Immature natural killer cell (primary cell): ENCODE results near the gene ZDHHC17. TPM values are rescaled to one million over a fixed set of nuclear protein-coding genes. Genes with fewer than 3 reads are reported as not detected.

Source experiments
- DNase-seq, 3 donors: peaks; one replicate each; pipeline ENCODE4 v3.0.0; 2022; ENCODE audit warnings: mixed read lengths in 1 of 3
- H3K27ac Mint-ChIP-seq, 6 donors: one replicate each; pipeline ENCODE4 v1.8.0; 2020; ENCODE audit warnings: mixed read lengths in 6 of 6, mild to moderate bottlenecking in 5 of 6, inconsistent platforms in 4 of 6, moderate library complexity in 3 of 6
- H3K27me3 Mint-ChIP-seq, 3 donors: one replicate each; pipeline ENCODE4 v1.8.0; 2020 to 2021; ENCODE audit warnings: low read depth in 3 of 3, mild to moderate bottlenecking in 3 of 3, mixed read lengths in 3 of 3, moderate library complexity in 3 of 3, inconsistent platforms in 1 of 3
- H3K36me3 Mint-ChIP-seq, 3 donors: one replicate each; pipeline ENCODE4 v1.8.0; 2020; ENCODE audit warnings: mixed read lengths in 3 of 3, inconsistent platforms in 2 of 3, mild to moderate bottlenecking in 2 of 3
- H3K4me1 Mint-ChIP-seq, 2 donors: one replicate each; pipeline ENCODE4 v1.8.0; 2020; ENCODE audit warnings: inconsistent platforms in 2 of 2, mild to moderate bottlenecking in 2 of 2, mixed read lengths in 2 of 2, moderate library complexity in 1 of 2
- H3K4me3 Mint-ChIP-seq, 5 donors: one replicate each; pipeline ENCODE4 v1.8.0; 2020; ENCODE audit warnings: mild to moderate bottlenecking in 5 of 5, mixed read lengths in 5 of 5, inconsistent platforms in 3 of 5, moderate library complexity in 3 of 5
- H3K9me3 Mint-ChIP-seq, 6 donors: one replicate each; pipeline ENCODE4 v1.8.0; 2020; ENCODE audit warnings: mild to moderate bottlenecking in 6 of 6, mixed read lengths in 6 of 6, inconsistent platforms in 4 of 6, moderate library complexity in 3 of 6
- polyA plus RNA-seq, 3 donors: library from polyadenylated mRNA; unstranded; fragments of 300-500 nt; fragmentation: Illumina TruSeq; gene quantifications; one replicate each; pipeline ENCODE4 v1.2.3, GENCODE V29; 2021

ZDHHC17 gene
- polyA plus RNA-seq, 3 donors from 2014 or later = 9.2 to 15.8 (median 11.0) TPM

- DNase-seq = no peak
- Mint-ChIP-seq H3K27me3 (peaks cover 0 to 3% (median 0%) of the 10 kb centered on the region in 3 donors), H3K27ac (no peak overlapping the region), H3K9me3 (no peaks in the 10 kb centered on the region), H3K36me3 (no peaks in the 10 kb centered on the region), H3K4me3 (no peak overlapping the region), H3K4me1 (peaks cover 61 to 90% of the 10 kb centered on the region in 2 donors)
Observed at GRCh38 chr12:76781321-76781720, 17.4 kb downstream of the ZDHHC17 start.

DNA sequence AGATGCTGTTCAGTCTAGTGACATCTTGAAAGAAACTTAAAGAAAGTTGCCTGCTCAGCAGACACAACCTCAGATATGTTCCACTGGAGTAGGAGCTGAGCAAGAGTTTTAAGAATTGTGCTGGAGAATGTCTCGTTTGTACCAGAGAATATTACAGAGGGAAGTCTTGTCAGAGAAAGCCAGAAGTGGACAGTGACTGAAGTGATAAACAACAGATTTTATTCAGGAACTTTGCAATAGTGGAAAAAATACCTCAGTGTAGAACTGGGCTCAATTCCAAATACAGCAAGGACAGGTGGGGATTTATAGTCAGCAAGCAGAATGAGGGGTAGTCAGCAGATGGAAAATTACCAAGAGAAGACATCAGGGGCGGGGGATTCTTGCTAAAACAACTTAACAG lies 18.6 kb downstream of the ZDHHC17 start:
- DNase-seq = no peak
- Mint-ChIP-seq H3K36me3 (no peaks in the 10 kb centered on the region), H3K9me3 (no peaks in the 10 kb centered on the region), H3K4me1 (peaks cover 58 to 90% of the 10 kb centered on the region in 2 donors), H3K27me3 (peaks cover 0 to 2% (median 0%) of the 10 kb centered on the region in 3 donors), H3K4me3 (no peak overlapping the region), H3K27ac (no peak overlapping the region)

DNA sequence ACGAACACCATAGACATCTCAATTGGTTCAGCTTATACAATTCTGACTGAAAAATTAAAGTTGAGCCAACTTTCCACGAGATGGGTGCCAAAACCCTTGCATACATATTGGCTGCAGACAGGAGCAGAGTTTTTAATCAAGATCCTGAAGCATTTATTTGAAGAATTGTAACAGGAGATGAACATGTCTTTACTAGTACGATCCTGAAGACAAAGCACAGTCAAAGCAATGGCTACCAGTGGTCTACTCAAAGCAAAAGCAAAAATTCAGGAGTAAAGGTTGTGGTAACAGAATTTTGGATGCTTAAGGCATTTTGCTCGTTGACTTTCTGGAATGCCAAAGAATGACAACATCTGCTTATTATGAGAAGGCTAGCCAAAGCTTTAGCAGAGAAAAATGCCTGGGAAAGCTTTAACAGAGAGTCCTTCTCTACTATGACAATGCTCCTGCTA lies 20.7 kb downstream of the ZDHHC17 start:
- H3K27me3 Mint-ChIP-seq = no peaks in the 10 kb centered on the region
- H3K9me3 Mint-ChIP-seq = no peaks in the 10 kb centered on the region
- H3K36me3 Mint-ChIP-seq = no peaks in the 10 kb centered on the region
- DNase-seq = no peak
- H3K27ac Mint-ChIP-seq = no peak overlapping the region
- H3K4me3 Mint-ChIP-seq = no peak overlapping the region
- H3K4me1 Mint-ChIP-seq = peaks cover 43 to 75% of the 10 kb centered on the region in 2 donors

GRCh38 chr12:76785407-76785806 lies 21.5 kb downstream of the ZDHHC17 start:
- Mint-ChIP-seq H3K36me3 (no peaks in the 10 kb centered on the region), H3K4me3 (no peak overlapping the region), H3K9me3 (no peaks in the 10 kb centered on the region), H3K4me1 (peaks cover 38 to 73% of the 10 kb centered on the region in 2 donors), H3K27ac (no peak overlapping the region), H3K27me3 (no peaks in the 10 kb centered on the region)
- DNase-seq = no peak

- DNase-seq = no peak
- Mint-ChIP-seq H3K27ac (no peak overlapping the region), H3K36me3 (no peaks in the 10 kb centered on the region), H3K4me1 (peaks cover 32 to 68% of the 10 kb centered on the region in 2 donors), H3K9me3 (no peaks in the 10 kb centered on the region), H3K4me3 (no peak overlapping the region), H3K27me3 (no peaks in the 10 kb centered on the region)
Observed at GRCh38 chr12:76786986-76787385, 23.1 kb downstream of the ZDHHC17 start.

- Mint-ChIP-seq H3K27ac (no peak overlapping the region), H3K4me1 (peaks cover 25 to 61% of the 10 kb centered on the region in 2 donors), H3K27me3 (peaks cover 0 to 1% (median 0%) of the 10 kb centered on the region in 3 donors), H3K9me3 (no peaks in the 10 kb centered on the region), H3K36me3 (no peaks in the 10 kb centered on the region), H3K4me3 (no peak overlapping the region)
- no peak for DNase-seq
Observed at GRCh38 chr12:76787689-76788088, 23.8 kb downstream of the ZDHHC17 start.

DNA sequence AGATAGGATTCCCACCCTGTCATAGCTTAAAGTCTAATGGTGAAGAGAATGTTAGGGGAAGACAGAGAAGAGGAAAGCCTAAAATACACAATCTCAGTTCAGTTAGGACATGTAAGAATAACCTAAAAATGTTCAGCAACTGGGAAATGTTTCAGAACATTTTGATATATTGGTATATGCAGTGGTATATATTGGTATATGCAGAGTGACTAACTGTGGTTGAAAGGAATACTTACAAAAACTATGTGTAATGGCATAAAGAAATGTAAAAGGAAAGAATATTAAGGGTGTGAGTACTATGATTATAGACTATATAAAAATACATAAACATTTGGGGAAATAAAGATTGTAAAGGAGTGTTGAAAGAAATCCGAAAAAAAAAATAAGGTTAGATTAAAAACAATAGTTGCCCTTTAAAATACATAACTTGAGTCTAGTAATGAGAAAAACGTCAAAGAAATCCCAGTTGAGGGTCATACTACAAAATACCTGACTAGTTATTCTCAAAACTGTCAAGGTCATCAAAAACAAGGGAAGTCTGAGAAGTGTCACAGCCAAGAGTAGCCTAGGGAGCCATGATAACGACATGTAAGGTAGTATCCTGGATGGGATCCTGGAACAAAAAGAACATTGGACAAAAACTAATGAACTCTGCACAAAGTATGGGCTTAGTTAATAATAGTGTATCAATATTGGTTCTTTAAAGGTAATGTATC lies 25.6 kb downstream of the ZDHHC17 start:
- DNase-seq = no peak
- H3K27ac Mint-ChIP-seq = no peak overlapping the region

GRCh38 chr12:76790564-76791552 lies 26.9 kb downstream of the ZDHHC17 start:
- Mint-ChIP-seq H3K4me1 (peaks cover 12 to 46% of the 10 kb centered on the region in 2 donors), H3K27ac (no peak overlapping the region), H3K4me3 (no peak overlapping the region), H3K36me3 (no peaks in the 10 kb centered on the region), H3K27me3 (peaks cover 0 to 1% (median 0%) of the 10 kb centered on the region in 3 donors), H3K9me3 (no peaks in the 10 kb centered on the region)
- DNase-seq = peak; percentile 28 to 42 (median 37)

More for the DNA sequence above, 25.6 kb downstream of the ZDHHC17 start:
- peaks cover 0 to 1% (median 0%) of the 10 kb centered on the region in 3 donors for H3K27me3 Mint-ChIP-seq
- H3K36me3 Mint-ChIP-seq = no peaks in the 10 kb centered on the region
- H3K4me3 Mint-ChIP-seq = no peak overlapping the region
- no peaks in the 10 kb centered on the region for H3K9me3 Mint-ChIP-seq
- H3K4me1 Mint-ChIP-seq = peaks cover 13 to 43% of the 10 kb centered on the region in 2 donors

- Mint-ChIP-seq H3K4me3 (no peak overlapping the region), H3K4me1 (peaks cover 9 to 37% of the 10 kb centered on the region in 2 donors), H3K27me3 (peaks cover 0 to 1% (median 0%) of the 10 kb centered on the region in 3 donors), H3K27ac (no peak overlapping the region), H3K9me3 (no peaks in the 10 kb centered on the region), H3K36me3 (peaks cover 0 to under 1% (median 0%) of the 10 kb centered on the region in 3 donors)
- DNase-seq = no peak
Observed at GRCh38 chr12:76792828-76793227, 28.9 kb downstream of the ZDHHC17 start.

GRCh38 chr12:76798864-76799263 lies 34.9 kb downstream of the ZDHHC17 start:
- Mint-ChIP-seq H3K27ac (no peak overlapping the region), H3K4me3 (no peak overlapping the region), H3K9me3 (peaks cover 0 to 11% (median 5%) of the 10 kb centered on the region in 6 donors), H3K4me1 (peaks cover 14 to 40% of the 10 kb centered on the region in 2 donors), H3K27me3 (peaks cover 0 to 3% (median 2%) of the 10 kb centered on the region in 3 donors), H3K36me3 (peaks cover 22 to 30% (median 24%) of the 10 kb centered on the region in 3 donors)
- DNase-seq = no peak

DNA sequence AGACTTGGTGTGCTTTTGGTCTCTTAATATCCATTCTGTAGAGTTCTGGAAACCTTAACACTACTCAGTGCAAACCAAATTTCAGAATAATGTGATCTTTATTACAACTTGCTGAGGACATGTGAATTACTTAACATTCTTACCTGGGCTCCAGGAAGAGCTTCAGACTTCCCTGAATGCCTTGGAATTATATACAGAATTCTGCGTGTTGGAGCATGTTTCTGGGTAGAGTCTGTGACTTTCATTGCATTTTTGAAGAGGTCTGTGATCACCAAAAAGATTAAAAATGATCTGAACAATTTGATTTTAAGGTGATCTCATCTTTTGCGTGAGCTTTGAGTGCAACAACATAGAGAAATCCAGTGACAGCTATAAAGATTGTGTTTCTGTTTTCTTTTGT lies 35.4 kb downstream of the ZDHHC17 start:
- Mint-ChIP-seq H3K27me3 (peaks cover 0 to 3% (median 2%) of the 10 kb centered on the region in 3 donors), H3K36me3 (peaks cover 22 to 34% (median 24%) of the 10 kb centered on the region in 3 donors), H3K4me3 (no peak overlapping the region), H3K27ac (no peak overlapping the region), H3K9me3 (peaks cover 0 to 11% (median 5%) of the 10 kb centered on the region in 6 donors), H3K4me1 (peaks cover 19 to 45% of the 10 kb centered on the region in 2 donors)
- no peak for DNase-seq

DNA sequence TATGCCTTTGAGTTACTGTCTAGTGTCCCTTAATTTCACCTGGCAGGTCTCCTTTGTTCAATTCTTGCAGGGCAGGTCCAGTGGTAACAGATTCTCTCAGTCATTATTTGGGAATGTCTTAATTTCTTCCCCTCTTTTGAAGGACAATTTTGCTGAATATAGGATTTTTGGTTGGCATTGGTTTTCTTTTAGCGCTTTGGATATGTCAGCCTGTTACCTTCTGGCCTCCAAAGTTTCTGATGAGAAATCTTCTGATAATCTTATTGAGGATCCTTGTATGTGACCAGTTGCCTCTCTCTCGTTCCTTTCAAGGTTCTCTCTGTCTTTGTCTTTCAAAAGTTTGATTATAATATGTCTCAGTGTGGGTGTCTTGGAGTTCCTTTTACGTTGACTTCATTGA lies 38.1 kb downstream of the ZDHHC17 start:
- Mint-ChIP-seq H3K4me3 (no peak overlapping the region), H3K27me3 (peaks cover 0 to 5% (median 2%) of the 10 kb centered on the region in 3 donors), H3K36me3 (peaks cover 22 to 35% (median 24%) of the 10 kb centered on the region in 3 donors), H3K9me3 (peaks cover 0 to 11% (median 5%) of the 10 kb centered on the region in 6 donors), H3K4me1 (peaks cover 15 to 29% of the 10 kb centered on the region in 2 donors), H3K27ac (no peak overlapping the region)
- no peak for DNase-seq

GRCh38 chr12:76804435-76804976 lies 40.6 kb downstream of the ZDHHC17 start:
- peaks cover 0 to 11% (median 5%) of the 10 kb centered on the region in 6 donors for H3K9me3 Mint-ChIP-seq
- peaks cover 18 to 24% (median 23%) of the 10 kb centered on the region in 3 donors for H3K36me3 Mint-ChIP-seq
- peaks cover 13 to 16% of the 10 kb centered on the region in 2 donors for H3K4me1 Mint-ChIP-seq
- no peak overlapping the region for H3K4me3 Mint-ChIP-seq
- peak overlapping the region in 4 of 6 donors; percentile 0 to 65 (median 36) for H3K27ac Mint-ChIP-seq
- no peak for DNase-seq
- peaks cover 0 to 2% (median 2%) of the 10 kb centered on the region in 3 donors for H3K27me3 Mint-ChIP-seq
